Subcutaneous adipose tissue (tissue), 4 donors: Measurements from ENCODE around the gene HSPB6. TPM values are rescaled to one million over a fixed set of nuclear protein-coding genes. Genes with fewer than 3 reads are reported as not detected.

Experiments used
- total RNA-seq, 4 donors: library from RNA; depleted of rRNA; stranded (reverse); fragments of >200 nt; gene quantifications; one replicate each; pipeline ENCODE4 v1.1.0, GENCODE V29; 2016
- TF ChIP-seq, protein P1 (sequence below): fragments of 450-650 bp; IDR thresholded peaks from one replicate; pipeline ENCODE4 v1.5.1; 2016; ENCODE audit warnings: low read depth, mild to moderate bottlenecking, control low read depth, antibody characterized with exemption, moderate library complexity

The HSPB6 gene
- total RNA-seq, 4 donors from 2014 or later = 50.1 to 554 (median 117) TPM

DNA sequence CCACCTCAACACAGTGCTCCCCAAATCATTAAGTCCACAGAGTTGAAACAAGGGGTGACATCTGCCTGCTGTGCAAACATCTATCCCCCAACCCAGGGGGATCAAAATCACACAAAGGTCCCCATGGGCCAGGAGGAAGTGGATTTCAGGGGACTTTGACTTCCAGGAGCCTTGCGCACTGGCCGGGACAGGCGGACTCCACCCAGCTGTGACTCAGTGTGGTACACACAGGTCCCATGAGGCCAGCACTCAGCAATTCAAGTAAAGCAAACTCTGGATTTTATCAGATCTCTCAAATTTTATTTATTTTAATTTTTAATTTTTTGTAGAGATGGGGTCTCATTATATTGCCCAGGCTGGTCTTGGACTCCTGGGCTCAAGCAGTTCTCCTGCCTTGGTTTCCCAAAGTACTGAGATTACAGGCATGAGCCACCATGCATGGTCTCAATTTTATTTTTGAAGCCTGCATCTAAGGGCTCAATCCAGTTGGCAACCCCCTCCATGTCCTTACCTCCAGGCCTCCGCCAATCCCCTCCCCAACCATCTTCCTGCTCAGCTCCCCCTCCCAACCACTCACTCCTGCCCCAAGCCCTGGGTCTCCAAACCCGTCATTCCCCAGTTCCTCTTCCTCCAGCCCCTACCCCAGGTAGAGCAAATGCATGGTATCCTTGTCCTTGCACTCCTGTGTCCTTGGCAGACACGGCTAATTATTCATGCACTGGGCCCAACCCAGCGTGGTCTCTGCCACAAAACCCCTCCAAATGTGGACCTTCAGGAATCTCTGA is 36.7 kb upstream of the HSPB6 start:
- TF ChIP-seq, protein P1, sequence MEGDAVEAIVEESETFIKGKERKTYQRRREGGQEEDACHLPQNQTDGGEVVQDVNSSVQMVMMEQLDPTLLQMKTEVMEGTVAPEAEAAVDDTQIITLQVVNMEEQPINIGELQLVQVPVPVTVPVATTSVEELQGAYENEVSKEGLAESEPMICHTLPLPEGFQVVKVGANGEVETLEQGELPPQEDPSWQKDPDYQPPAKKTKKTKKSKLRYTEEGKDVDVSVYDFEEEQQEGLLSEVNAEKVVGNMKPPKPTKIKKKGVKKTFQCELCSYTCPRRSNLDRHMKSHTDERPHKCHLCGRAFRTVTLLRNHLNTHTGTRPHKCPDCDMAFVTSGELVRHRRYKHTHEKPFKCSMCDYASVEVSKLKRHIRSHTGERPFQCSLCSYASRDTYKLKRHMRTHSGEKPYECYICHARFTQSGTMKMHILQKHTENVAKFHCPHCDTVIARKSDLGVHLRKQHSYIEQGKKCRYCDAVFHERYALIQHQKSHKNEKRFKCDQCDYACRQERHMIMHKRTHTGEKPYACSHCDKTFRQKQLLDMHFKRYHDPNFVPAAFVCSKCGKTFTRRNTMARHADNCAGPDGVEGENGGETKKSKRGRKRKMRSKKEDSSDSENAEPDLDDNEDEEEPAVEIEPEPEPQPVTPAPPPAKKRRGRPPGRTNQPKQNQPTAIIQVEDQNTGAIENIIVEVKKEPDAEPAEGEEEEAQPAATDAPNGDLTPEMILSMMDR = no peak

DNA sequence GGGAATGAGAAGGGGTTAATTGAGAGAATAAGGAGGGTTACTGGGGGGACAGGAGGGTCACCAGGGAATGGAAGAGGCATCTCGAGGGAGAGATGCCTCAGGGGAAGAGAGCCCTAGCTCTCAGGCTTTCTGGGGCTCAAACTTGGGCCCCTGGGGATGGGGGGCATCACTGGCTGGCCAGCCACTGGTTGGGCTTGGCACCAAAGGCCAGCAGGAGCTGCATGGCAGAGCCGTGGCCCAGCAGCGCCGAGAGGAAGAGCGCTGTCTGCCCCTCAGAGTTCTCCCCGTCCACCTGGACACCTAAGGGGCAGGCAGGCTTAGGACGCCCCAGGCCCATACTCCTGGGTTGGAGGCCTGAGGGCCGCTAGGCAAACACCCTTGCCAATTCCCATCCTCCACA is 36.1 kb upstream of the HSPB6 start:
- TF ChIP-seq, protein P1 = no peak

DNA sequence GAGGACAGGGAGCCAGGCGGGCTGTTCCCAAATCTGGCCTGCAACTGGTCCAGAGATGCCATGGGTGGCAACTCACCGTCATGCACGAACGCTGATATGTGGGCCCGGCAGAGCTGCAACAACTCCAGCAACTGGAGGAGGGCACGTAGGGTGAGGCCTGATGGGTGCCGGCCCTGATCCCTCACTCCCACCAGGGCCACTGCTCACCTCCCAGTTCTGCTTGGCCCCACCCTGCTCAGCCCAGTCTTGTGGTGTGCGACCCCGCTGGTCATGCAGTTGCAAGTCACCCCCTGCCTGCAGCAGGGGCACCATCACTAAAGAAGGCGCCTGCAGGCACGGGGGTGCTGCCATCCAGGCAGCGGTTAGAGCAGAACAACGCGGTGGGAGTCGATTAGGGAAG is 35.5 kb upstream of the HSPB6 start:
- TF ChIP-seq, protein P1 = no peak

DNA sequence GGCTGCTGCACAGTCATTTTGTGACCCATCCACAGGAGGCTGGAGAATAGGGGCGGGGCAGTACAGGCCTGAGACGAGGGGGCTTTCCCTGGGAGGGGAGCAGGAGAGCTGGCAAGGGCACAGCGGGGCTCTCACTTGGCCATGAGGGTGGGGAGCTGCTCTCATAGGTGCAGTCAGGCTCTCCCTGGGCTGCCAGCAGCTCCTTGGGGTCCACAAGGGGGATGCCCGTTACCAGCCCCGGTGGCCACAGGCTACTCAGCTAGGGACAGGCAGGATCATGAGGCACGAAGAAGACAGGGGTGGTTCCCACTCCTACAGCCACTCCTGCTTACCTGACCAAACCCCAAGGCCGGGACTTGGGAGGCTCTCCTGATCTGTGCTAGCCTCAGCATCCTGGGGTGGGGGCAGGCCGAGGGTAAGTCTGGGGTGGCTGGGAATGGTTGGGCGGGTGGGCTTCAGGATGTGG is 35.0 kb upstream of the HSPB6 start:
- TF ChIP-seq, protein P1 = no peak

DNA sequence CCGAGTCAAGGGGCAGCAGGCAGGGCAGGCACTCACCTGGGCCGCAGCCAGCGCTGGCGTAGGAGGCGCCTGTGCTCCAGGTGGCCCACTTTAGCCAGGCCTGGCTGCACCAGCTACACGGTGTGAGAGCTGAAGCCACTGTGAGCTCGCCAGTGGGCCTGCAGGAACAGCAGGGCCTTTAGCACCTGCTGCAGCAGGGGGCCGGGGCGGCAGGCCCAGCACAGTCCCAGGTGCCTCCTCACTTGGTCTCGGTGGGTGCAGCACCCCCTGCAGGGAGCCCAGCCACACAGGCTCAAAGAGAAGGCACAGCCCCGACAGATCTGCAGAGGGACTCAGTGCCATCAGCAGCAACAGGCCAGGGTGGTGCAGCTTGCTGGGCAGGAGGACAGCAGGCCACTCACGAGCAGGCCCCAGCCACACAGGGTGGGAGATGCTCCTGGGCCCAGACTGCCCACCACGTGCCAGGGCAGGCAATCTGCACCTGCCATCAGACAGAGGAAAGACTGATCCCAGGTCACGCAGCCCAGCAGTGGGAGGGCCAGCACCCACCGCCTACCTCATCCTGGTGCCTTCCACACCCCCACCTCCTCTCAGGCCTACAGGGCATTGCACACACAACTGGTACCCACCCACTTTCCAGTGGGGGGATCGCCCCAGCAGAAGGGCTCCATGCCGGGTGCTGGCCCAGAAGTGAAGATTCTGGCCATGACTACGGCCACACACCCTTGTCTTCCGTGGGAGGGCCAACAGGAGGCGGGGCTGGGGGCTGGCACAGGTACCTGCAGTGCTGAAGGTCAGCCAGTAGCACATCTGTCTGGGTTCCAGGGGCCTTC is 34.4 kb upstream of the HSPB6 start:
- TF ChIP-seq, protein P1 = no peak

DNA sequence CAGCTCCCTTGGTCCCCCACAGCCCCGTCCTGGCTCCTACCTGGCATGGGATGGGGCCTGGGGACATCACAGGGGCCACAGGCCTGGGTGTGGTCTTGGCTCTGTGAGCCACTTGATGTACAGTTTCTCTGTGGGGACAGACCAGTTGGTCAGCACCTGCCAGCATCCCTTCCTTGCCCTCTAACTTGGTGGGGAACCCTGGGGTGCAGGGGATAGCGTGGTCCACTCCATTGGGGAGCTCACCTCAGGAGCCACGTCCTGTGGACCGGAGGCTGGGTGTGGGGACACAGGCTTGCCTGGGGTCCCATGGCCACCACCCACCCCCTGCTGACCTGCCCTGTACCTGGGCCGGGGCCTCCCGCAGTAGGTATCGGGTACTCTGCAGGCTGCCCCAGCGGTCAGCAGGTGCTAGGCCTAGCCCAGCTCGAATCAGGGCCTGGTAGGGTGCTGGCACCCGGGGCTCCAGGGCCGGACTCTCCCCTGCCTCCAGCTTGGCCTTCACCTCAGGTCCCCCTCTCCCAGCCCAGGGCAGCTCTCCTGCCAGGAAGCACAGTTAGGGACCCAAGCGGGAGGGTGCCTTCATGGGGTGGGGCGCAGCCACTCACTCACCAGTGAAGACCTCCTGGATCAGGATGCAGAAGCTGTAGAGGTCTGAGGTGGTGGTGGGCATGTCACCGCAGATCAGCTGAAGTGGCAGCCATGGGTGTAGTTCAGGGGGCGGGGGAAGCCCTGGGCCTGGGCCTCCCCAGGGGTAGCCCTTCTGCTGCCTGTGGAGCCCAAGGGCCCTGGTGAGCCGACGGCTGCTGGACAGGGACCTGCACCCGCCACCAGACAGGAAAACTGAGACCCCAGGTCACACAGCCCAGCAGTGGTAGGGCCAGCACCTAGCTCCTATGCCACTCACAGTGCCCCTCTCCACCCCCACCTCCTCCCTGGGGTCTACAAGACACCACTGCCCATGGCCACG is 33.4 kb upstream of the HSPB6 start:
- TF ChIP-seq, protein P1 = no peak
